Measurements from ENCODE around the gene BMPR2. TPM values are rescaled to one million over a fixed set of nuclear protein-coding genes. Genes with fewer than 3 reads are reported as not detected.

The BMPR2 gene
- total RNA-seq, 4 donors from 2014 or later, result 54.8 to 76.7 (median 67.7) TPM

- no peak for TF ChIP-seq POLR2A (IDR thresholded peaks at IDR 0.05; ENCODE audit: low read depth)
- TF ChIP-seq EP300 (IDR thresholded peaks at IDR 0.05), result no peak
- TF ChIP-seq POLR2AphosphoS5 (IDR thresholded peaks at IDR 0.05), result no peak
- TF ChIP-seq CTCF (IDR thresholded peaks at IDR 0.05), result no peak
- H3K4me1 ChIP-seq, result peaks cover 5 to 15% (median 10%) of the 10 kb centered on the region in 4 donors
- intact Hi-C loops (cut with DNase I), result no loop called here
- no peaks in the 10 kb centered on the region for H3K9me3 ChIP-seq
- peaks cover 0 to 5% (median 0%) of the 10 kb centered on the region in 4 donors for H3K36me3 ChIP-seq
- no peak overlapping the region for H3K4me3 ChIP-seq
- WGBS, result 86% methylated on average over 1 of the region's 1 CpG
- no peaks in the 10 kb centered on the region for H3K27me3 ChIP-seq
- no peak for DNase-seq (ENCODE audit: extremely low spot score)
- H3K27ac ChIP-seq (replicated peaks in 1 of 4), result no peak overlapping the region
Measured at GRCh38 chr2:202405798-202406197, 29.7 kb downstream of the BMPR2 start.

- Histone ChIP-seq H3K9me3 (no peaks in the 10 kb centered on the region), H3K4me1 (peaks cover 5 to 15% (median 9%) of the 10 kb centered on the region in 4 donors), H3K36me3 (peaks cover 0 to 5% (median 0%) of the 10 kb centered on the region in 4 donors), H3K27me3 (no peaks in the 10 kb centered on the region), H3K27ac (replicated peaks in 1 of 4) (no peak overlapping the region), H3K4me3 (no peak overlapping the region)
- no peak for DNase-seq (ENCODE audit: extremely low spot score)
- TF ChIP-seq CTCF (IDR thresholded peaks at IDR 0.05) (no peak), POLR2A (IDR thresholded peaks at IDR 0.05; ENCODE audit: low read depth) (no peak), EP300 (IDR thresholded peaks at IDR 0.05) (no peak), POLR2AphosphoS5 (IDR thresholded peaks at IDR 0.05) (no peak)
- WGBS, result 96% methylated on average over 2 of the region's 2 CpGs
- intact Hi-C loops (cut with DNase I), result no loop called here
Measured at GRCh38 chr2:202406445-202406978, 30.4 kb downstream of the BMPR2 start.

- Histone ChIP-seq H3K4me3 (no peak overlapping the region), H3K27ac (replicated peaks in 1 of 4) (no peak overlapping the region), H3K36me3 (no peaks in the 10 kb centered on the region), H3K4me1 (peaks cover 2 to 15% (median 10%) of the 10 kb centered on the region in 4 donors), H3K27me3 (no peaks in the 10 kb centered on the region), H3K9me3 (no peaks in the 10 kb centered on the region)
- TF ChIP-seq POLR2AphosphoS5 (IDR thresholded peaks at IDR 0.05) (no peak), EP300 (IDR thresholded peaks at IDR 0.05) (no peak), CTCF (IDR thresholded peaks at IDR 0.05) (no peak), POLR2A (IDR thresholded peaks at IDR 0.05; ENCODE audit: low read depth) (no peak)
- intact Hi-C loops (cut with DNase I), result no loop called here
- WGBS, result 86% methylated on average over 6 of the region's 6 CpGs
- no peak for DNase-seq (ENCODE audit: extremely low spot score)
Measured at GRCh38 chr2:202408546-202409140, 32.5 kb downstream of the BMPR2 start.

GRCh38 chr2:202410092-202410491 lies 34.0 kb downstream of the BMPR2 start:
- TF ChIP-seq EP300 (IDR thresholded peaks at IDR 0.05), result no peak
- TF ChIP-seq POLR2A (IDR thresholded peaks at IDR 0.05; ENCODE audit: low read depth), result no peak
- TF ChIP-seq POLR2AphosphoS5 (IDR thresholded peaks at IDR 0.05), result no peak
- no peak for TF ChIP-seq CTCF (IDR thresholded peaks at IDR 0.05)
- Histone ChIP-seq H3K27ac (replicated peaks in 1 of 4) (no peak overlapping the region), H3K27me3 (no peaks in the 10 kb centered on the region), H3K4me1 (peaks cover 8 to 24% (median 16%) of the 10 kb centered on the region in 4 donors), H3K4me3 (no peak overlapping the region), H3K9me3 (no peaks in the 10 kb centered on the region), H3K36me3 (no peaks in the 10 kb centered on the region)
- intact Hi-C loops (cut with DNase I), result no loop called here
- 93% methylated on average over 5 of the region's 5 CpGs for WGBS
- no peak for DNase-seq (ENCODE audit: extremely low spot score)

Data from esophagus muscularis mucosa (tissue), 4 donors.